Fibroblast of lung (primary cell): Measurements from ENCODE around the gene MCTP2. TPM values are rescaled to one million over a fixed set of nuclear protein-coding genes. Genes with fewer than 3 reads are reported as not detected.
"Not testable (repeated sequence)": the region's sequence is repeated elsewhere in the genome, so short reads cannot be mapped to it uniquely, and the experiment has no call there.

Source experiments
- DNase-seq, 2 donors: peaks; one replicate each; pipeline versions ENCODE4 v3.0.0 to v3.0.0-alpha.2; 2010; ENCODE audit warnings: low read depth in 2 of 2
- H2AFZ ChIP-seq: 2 replicates; pipeline ENCODE4 v1.5.1; 2012; ENCODE audit warnings: low read length, control low read depth, inconsistent platforms
- H3K27ac ChIP-seq: 2 replicates; pipeline ENCODE4 v1.5.1; 2011; ENCODE audit warnings: low read length, control low read depth; ENCODE audit not compliant: insufficient read depth
- H3K27me3 ChIP-seq: 2 replicates; pipeline ENCODE4 v1.5.1; 2011; ENCODE audit warnings: mild to moderate bottlenecking, low read length; ENCODE audit not compliant: control insufficient read depth, insufficient read depth
- H3K36me3 ChIP-seq: 2 replicates; pipeline ENCODE4 v1.5.1; 2011; ENCODE audit warnings: low read length; ENCODE audit not compliant: control insufficient read depth, insufficient read depth
- H3K4me1 ChIP-seq: 2 replicates; pipeline ENCODE4 v1.5.1; 2011; ENCODE audit warnings: low read length; ENCODE audit not compliant: control insufficient read depth, insufficient read depth; ENCODE audit errors: extremely low read depth
- H3K4me2 ChIP-seq: 2 replicates; pipeline ENCODE4 v1.5.1; 2011; ENCODE audit warnings: low read length, control low read depth; ENCODE audit not compliant: insufficient read depth; ENCODE audit errors: extremely low read depth
- H3K4me3 ChIP-seq, 4 experiments: fragments of 200-600 bp in 1 of 4; sonication (generic) in 1 of 4; replicated peaks in 1 of 4; 2 replicates each; pipeline ENCODE4 v1.5.1; 2011 to 2016; ENCODE audit warnings: low read length in 4 of 4, low read depth in 3 of 4, mild to moderate bottlenecking in 3 of 4, control low read depth in 2 of 4, inconsistent platforms in 1 of 4, mixed read lengths in 1 of 4; ENCODE audit not compliant: insufficient read depth in 1 of 4; ENCODE audit errors: control extremely low read depth in 1 of 4
- H3K79me2 ChIP-seq: 2 replicates; pipeline ENCODE4 v1.5.1; 2012; ENCODE audit warnings: mild to moderate bottlenecking, low read length, inconsistent platforms; ENCODE audit not compliant: control insufficient read depth, insufficient read depth
- H3K9ac ChIP-seq: 2 replicates; pipeline ENCODE4 v1.5.1; 2011; ENCODE audit warnings: mild to moderate bottlenecking, low read length, control low read depth; ENCODE audit not compliant: insufficient read depth
- H3K9me3 ChIP-seq: 2 replicates; pipeline ENCODE4 v1.5.1; 2012; ENCODE audit warnings: low read depth, low read length; ENCODE audit not compliant: control insufficient read depth, insufficient read depth
- H4K20me1 ChIP-seq: 2 replicates; pipeline ENCODE4 v1.5.1; 2011; ENCODE audit warnings: low read length; ENCODE audit not compliant: control insufficient read depth, insufficient read depth; ENCODE audit errors: extremely low read depth
- EZH2 ChIP-seq: IDR thresholded peaks from 2 replicates; pipeline ENCODE4 v1.5.1; 2012; ENCODE audit warnings: low read length, control low read depth, mild to moderate bottlenecking; ENCODE audit errors: missing control alignments
- polyA plus RNA-seq, 2 donors: library from polyadenylated mRNA; depleted of rRNA in 1 of 2; stranded (reverse) in 1 of 2; unstranded in 1 of 2; fragments of >200 nt; gene quantifications; 2 replicates each; pipeline ENCODE4 v1.2.1, GENCODE V29; 2011 to 2012; ENCODE audit warnings: missing spikeins in 1 of 2
- total RNA-seq: library from RNA; depleted of rRNA; stranded (reverse); fragments of >200 nt; gene quantifications from 2 replicates; pipeline ENCODE4 v1.2.1, GENCODE V29; 2014
- TF ChIP-seq, protein P1 (sequence below), 2 donors: IDR thresholded peaks in 1 of 2; conservative IDR thresholded peaks in 1 of 2; 1 replicate in 1 of 2; 2 replicates in 1 of 2; pipeline ENCODE4 v1.5.1; 2011 to 2012; ENCODE audit warnings: low read length in 2 of 2, control low read depth in 1 of 2, inconsistent platforms in 1 of 2, low read depth in 1 of 2, mild to moderate bottlenecking in 1 of 2

Gene MCTP2
- total and polyA plus RNA-seq, 2 donors (not counting 1 experiment from before 2014, with no cell fraction given): 3.6 to 14.5 TPM

GRCh38 chr15:94255540-94255939, 24.2 kb downstream of the MCTP2 start:
- H3K36me3 ChIP-seq: no peaks in the 10 kb centered on the region
- H4K20me1 ChIP-seq: no peaks in the 10 kb centered on the region
- H3K9me3 ChIP-seq: no peaks in the 10 kb centered on the region
- H3K4me3 ChIP-seq: no peak overlapping the region
- H3K27ac ChIP-seq: no peak overlapping the region
- H3K4me2 ChIP-seq: no peak overlapping the region
- no peak overlapping the region for H2AFZ ChIP-seq
- no peaks in the 10 kb centered on the region for H3K79me2 ChIP-seq
- no peaks in the 10 kb centered on the region for H3K4me1 ChIP-seq
- no peaks in the 10 kb centered on the region for H3K27me3 ChIP-seq
- no peak for DNase-seq
- H3K9ac ChIP-seq: no peak overlapping the region
- TF ChIP-seq, protein P1, sequence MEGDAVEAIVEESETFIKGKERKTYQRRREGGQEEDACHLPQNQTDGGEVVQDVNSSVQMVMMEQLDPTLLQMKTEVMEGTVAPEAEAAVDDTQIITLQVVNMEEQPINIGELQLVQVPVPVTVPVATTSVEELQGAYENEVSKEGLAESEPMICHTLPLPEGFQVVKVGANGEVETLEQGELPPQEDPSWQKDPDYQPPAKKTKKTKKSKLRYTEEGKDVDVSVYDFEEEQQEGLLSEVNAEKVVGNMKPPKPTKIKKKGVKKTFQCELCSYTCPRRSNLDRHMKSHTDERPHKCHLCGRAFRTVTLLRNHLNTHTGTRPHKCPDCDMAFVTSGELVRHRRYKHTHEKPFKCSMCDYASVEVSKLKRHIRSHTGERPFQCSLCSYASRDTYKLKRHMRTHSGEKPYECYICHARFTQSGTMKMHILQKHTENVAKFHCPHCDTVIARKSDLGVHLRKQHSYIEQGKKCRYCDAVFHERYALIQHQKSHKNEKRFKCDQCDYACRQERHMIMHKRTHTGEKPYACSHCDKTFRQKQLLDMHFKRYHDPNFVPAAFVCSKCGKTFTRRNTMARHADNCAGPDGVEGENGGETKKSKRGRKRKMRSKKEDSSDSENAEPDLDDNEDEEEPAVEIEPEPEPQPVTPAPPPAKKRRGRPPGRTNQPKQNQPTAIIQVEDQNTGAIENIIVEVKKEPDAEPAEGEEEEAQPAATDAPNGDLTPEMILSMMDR (conservative IDR thresholded peaks at IDR 0.05 in 1 of 2, IDR thresholded peaks at IDR 0.05 in 1 of 2; ENCODE audit: low read depth in 1 of 2, low read length in 2 of 2): no peak
- no peak for TF ChIP-seq EZH2

- H3K4me2 ChIP-seq: no peak overlapping the region
- no peak for DNase-seq
- H4K20me1 ChIP-seq: no peaks in the 10 kb centered on the region
- H3K9me3 ChIP-seq: no peaks in the 10 kb centered on the region
- no peak overlapping the region for H2AFZ ChIP-seq
- no peaks in the 10 kb centered on the region for H3K36me3 ChIP-seq
- no peaks in the 10 kb centered on the region for H3K79me2 ChIP-seq
- TF ChIP-seq, protein P1 (conservative IDR thresholded peaks at IDR 0.05 in 1 of 2, IDR thresholded peaks at IDR 0.05 in 1 of 2; ENCODE audit: low read depth in 1 of 2, low read length in 2 of 2): no peak
- no peak for TF ChIP-seq EZH2
- H3K4me3 ChIP-seq: no peak overlapping the region
- H3K9ac ChIP-seq: no peak overlapping the region
- H3K27ac ChIP-seq: no peak overlapping the region
- H3K27me3 ChIP-seq: no peaks in the 10 kb centered on the region
- no peaks in the 10 kb centered on the region for H3K4me1 ChIP-seq
These were observed 25.1 kb downstream of the MCTP2 start for GRCh38 chr15:94256511-94256910.

DNA sequence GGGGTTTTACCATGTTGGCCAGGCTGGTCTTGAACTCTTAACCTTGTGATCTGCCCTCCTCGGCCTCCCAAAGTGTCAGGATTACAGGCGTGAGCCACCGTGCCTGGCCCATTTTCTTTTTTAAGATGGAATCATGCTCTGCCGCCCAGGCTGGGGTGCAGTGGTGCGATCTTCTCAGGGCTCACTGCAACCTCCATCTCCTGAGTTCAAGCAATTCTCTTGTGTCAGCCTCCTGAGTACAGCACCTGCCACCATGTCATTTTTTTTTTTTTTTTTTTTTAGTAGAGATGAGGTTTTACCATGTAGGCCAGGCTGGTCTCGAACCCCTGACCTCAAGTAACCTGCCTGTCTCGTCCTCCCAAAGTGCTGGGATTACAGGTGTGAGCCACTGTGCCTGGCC, 26.4 kb downstream of the MCTP2 start:
- not testable (repeated sequence) for H3K9me3 ChIP-seq, H3K79me2 ChIP-seq, H3K4me1 ChIP-seq, H3K4me3 ChIP-seq, H3K27ac ChIP-seq, H2AFZ ChIP-seq, H4K20me1 ChIP-seq, H3K9ac ChIP-seq, DNase-seq, H3K36me3 ChIP-seq, H3K27me3 ChIP-seq, H3K4me2 ChIP-seq
